ENCODE results near the gene CTIF.

CTIF gene

GRCh38 chr18:48780913-48781162 is 242.0 kb downstream of the CTIF start:
- no peak for DNase-seq

- DNase-seq = no peak
Observed at GRCh38 chr18:48781163-48781987, 242.5 kb downstream of the CTIF start.

- no peak for DNase-seq
Observed at GRCh38 chr18:48781988-48782363, 243.1 kb downstream of the CTIF start.

- no peak for DNase-seq
Observed at GRCh38 chr18:48782381-48782861, 243.6 kb downstream of the CTIF start.

GRCh38 chr18:48783616-48784520 is 245.0 kb downstream of the CTIF start:
- no peak for DNase-seq

GRCh38 chr18:48784656-48785055 is 245.8 kb downstream of the CTIF start:
- no peak for DNase-seq

- DNase-seq = no peak
Observed at GRCh38 chr18:48785091-48785614, 246.3 kb downstream of the CTIF start.

GRCh38 chr18:48785736-48786454 is 247.1 kb downstream of the CTIF start:
- no peak for DNase-seq

GRCh38 chr18:48786455-48787202 is 247.8 kb downstream of the CTIF start:
- no peak for DNase-seq

GRCh38 chr18:48787203-48788151 is 248.6 kb downstream of the CTIF start:
- DNase-seq = no peak

GRCh38 chr18:48788373-48788772 is 249.5 kb downstream of the CTIF start:
- no peak for DNase-seq

GRCh38 chr18:48789259-48789812 is 250.5 kb downstream of the CTIF start:
- DNase-seq = no peak

- no peak for DNase-seq
Observed at GRCh38 chr18:48790226-48790863, 251.5 kb downstream of the CTIF start.

GRCh38 chr18:48790869-48791635 is 252.2 kb downstream of the CTIF start:
- DNase-seq = no peak

GRCh38 chr18:48791636-48792105 is 252.8 kb downstream of the CTIF start:
- DNase-seq = no peak

GRCh38 chr18:48792141-48792540 is 253.3 kb downstream of the CTIF start:
- no peak for DNase-seq

GRCh38 chr18:48792611-48793380 is 254.0 kb downstream of the CTIF start:
- no peak for DNase-seq

GRCh38 chr18:48794251-48794970 is 255.6 kb downstream of the CTIF start:
- no peak for DNase-seq

All from AML-193 (cell line).